MV-4-11 (cell line): ENCODE data around the gene PARP15.
A peak's percentile ranks its signal among the peaks of the same experiment; 100 is the strongest.

Experiments
- DNase-seq: peaks from one replicate; lab custom pipeline; 2025; lab: John Stamatoyannopoulos, UW

PARP15 gene

GRCh38 chr3:122572940-122573412, 4.5 kb upstream of the PARP15 start:
- DNase-seq, result peak; percentile 85

- DNase-seq, result peak; percentile 25
Observed at GRCh38 chr3:122576174-122576940, 1.1 kb upstream of the PARP15 start.

GRCh38 chr3:122578069-122578740, 755 bp downstream of the PARP15 start:
- no peak for DNase-seq

- no peak for DNase-seq
Observed at GRCh38 chr3:122580470-122580869, 3.0 kb downstream of the PARP15 start.

GRCh38 chr3:122581622-122582021, 4.2 kb downstream of the PARP15 start:
- DNase-seq, result no peak

GRCh38 chr3:122582390-122582789, 4.9 kb downstream of the PARP15 start:
- no peak for DNase-seq

- no peak for DNase-seq
Observed at GRCh38 chr3:122586098-122586497, 8.6 kb downstream of the PARP15 start.

- DNase-seq, result no peak
Observed at GRCh38 chr3:122586773-122587485, 9.5 kb downstream of the PARP15 start.

GRCh38 chr3:122587572-122587971, 10.1 kb downstream of the PARP15 start:
- DNase-seq, result no peak

- DNase-seq, result peak; percentile 47
Observed at GRCh38 chr3:122589297-122589696, 11.8 kb downstream of the PARP15 start.

GRCh38 chr3:122590610-122591009, 13.2 kb downstream of the PARP15 start:
- no peak for DNase-seq

- no peak for DNase-seq
Observed at GRCh38 chr3:122594025-122594424, 16.6 kb downstream of the PARP15 start.

- DNase-seq, result no peak
Observed at GRCh38 chr3:122598151-122598550, 20.7 kb downstream of the PARP15 start.

GRCh38 chr3:122598556-122598955, 21.1 kb downstream of the PARP15 start:
- DNase-seq, result no peak

- DNase-seq, result peak; percentile 11
Observed at GRCh38 chr3:122602011-122602710, 24.7 kb downstream of the PARP15 start.

GRCh38 chr3:122603056-122603455, 25.6 kb downstream of the PARP15 start:
- DNase-seq, result no peak

- no peak for DNase-seq
Observed at GRCh38 chr3:122606330-122606729, 28.9 kb downstream of the PARP15 start.

GRCh38 chr3:122608916-122609315, 31.5 kb downstream of the PARP15 start:
- no peak for DNase-seq

GRCh38 chr3:122609798-122610559, 32.5 kb downstream of the PARP15 start:
- peak; percentile 89 for DNase-seq

GRCh38 chr3:122612696-122613095, 35.2 kb downstream of the PARP15 start:
- peak; percentile 78 for DNase-seq

- DNase-seq, result no peak
Observed at GRCh38 chr3:122615303-122615702, 37.9 kb downstream of the PARP15 start.
